ENCODE results near the gene UNC45A.

GRCh38 chr15:90909976-90910375 lies 25.1 kb upstream of the UNC45A start:
- TF ChIP-seq, protein P1, sequence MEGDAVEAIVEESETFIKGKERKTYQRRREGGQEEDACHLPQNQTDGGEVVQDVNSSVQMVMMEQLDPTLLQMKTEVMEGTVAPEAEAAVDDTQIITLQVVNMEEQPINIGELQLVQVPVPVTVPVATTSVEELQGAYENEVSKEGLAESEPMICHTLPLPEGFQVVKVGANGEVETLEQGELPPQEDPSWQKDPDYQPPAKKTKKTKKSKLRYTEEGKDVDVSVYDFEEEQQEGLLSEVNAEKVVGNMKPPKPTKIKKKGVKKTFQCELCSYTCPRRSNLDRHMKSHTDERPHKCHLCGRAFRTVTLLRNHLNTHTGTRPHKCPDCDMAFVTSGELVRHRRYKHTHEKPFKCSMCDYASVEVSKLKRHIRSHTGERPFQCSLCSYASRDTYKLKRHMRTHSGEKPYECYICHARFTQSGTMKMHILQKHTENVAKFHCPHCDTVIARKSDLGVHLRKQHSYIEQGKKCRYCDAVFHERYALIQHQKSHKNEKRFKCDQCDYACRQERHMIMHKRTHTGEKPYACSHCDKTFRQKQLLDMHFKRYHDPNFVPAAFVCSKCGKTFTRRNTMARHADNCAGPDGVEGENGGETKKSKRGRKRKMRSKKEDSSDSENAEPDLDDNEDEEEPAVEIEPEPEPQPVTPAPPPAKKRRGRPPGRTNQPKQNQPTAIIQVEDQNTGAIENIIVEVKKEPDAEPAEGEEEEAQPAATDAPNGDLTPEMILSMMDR (IDR thresholded peaks at IDR 0.05) = no peak
- TF ChIP-seq POLR2AphosphoS5 (IDR thresholded peaks at IDR 0.05) = no peak
- TF ChIP-seq POLR2A (IDR thresholded peaks at IDR 0.05) = no peak
- no peak for TF ChIP-seq EP300 (IDR thresholded peaks at IDR 0.05)
